Vagina (tissue), 2 donors: ENCODE measurements around the gene HRK.

Experiments
- POLR2AphosphoS5 ChIP-seq, 2 donors: sonication (generic); formaldehyde crosslinking; IDR thresholded peaks; one replicate each; pipeline ENCODE4 v1.9.0; 2017; ENCODE audit warnings: antibody characterized with exemption in 2 of 2, mild to moderate bottlenecking in 2 of 2, low read depth in 1 of 2; ENCODE audit not compliant: insufficient read depth in 1 of 2
- TF ChIP-seq, protein P1 (sequence below), 3 experiments: fragments of 450-650 bp in 2 of 3; fragments of 200-600 bp in 1 of 3; sonication (generic) in 1 of 3; IDR thresholded peaks; one replicate each; pipeline ENCODE4 v1.5.1; 2017 to 2019; ENCODE audit warnings: antibody characterized with exemption in 3 of 3, mild to moderate bottlenecking in 2 of 3, moderate library complexity in 2 of 3

DNA sequence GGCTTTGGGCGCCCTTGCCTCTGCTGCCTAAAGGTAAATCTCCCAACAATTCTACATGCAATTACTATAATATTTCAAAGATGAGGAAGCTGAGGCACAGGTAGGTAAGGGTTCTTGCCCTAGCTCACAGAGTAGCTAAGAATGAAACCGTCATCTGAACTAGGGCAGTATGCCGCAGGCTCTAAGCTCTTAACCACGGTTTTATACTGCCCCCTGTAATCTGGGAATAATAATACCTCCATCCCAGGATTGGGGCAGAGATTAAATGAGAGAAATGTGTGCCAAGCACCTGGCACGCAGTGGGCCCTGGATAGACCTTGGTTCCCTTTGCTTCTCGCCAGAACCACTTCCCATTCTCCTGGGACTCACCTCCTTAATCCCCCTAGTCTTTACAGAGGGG lies 1.5 kb upstream of the HRK start:
- no peak for TF ChIP-seq POLR2AphosphoS5 (IDR thresholded peaks at IDR 0.05; ENCODE audit: insufficient read depth in 1 of 2, low read depth in 1 of 2)
- TF ChIP-seq, protein P1, sequence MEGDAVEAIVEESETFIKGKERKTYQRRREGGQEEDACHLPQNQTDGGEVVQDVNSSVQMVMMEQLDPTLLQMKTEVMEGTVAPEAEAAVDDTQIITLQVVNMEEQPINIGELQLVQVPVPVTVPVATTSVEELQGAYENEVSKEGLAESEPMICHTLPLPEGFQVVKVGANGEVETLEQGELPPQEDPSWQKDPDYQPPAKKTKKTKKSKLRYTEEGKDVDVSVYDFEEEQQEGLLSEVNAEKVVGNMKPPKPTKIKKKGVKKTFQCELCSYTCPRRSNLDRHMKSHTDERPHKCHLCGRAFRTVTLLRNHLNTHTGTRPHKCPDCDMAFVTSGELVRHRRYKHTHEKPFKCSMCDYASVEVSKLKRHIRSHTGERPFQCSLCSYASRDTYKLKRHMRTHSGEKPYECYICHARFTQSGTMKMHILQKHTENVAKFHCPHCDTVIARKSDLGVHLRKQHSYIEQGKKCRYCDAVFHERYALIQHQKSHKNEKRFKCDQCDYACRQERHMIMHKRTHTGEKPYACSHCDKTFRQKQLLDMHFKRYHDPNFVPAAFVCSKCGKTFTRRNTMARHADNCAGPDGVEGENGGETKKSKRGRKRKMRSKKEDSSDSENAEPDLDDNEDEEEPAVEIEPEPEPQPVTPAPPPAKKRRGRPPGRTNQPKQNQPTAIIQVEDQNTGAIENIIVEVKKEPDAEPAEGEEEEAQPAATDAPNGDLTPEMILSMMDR (IDR thresholded peaks at IDR 0.05), result no peak
